HG02938 (cell line): Measurements from ENCODE around the gene GOLIM4.

Experiments
- ATAC-seq: cut with Tn5 transposase; IDR thresholded peaks from one replicate; pipeline ENCODE4 v1.9.1; 2021; ENCODE audit warnings: mild to moderate bottlenecking, moderate library complexity; ENCODE audit not compliant: unreplicated experiment

GOLIM4 gene

GRCh38 chr3:168001244-168001643 lies 94.5 kb downstream of the GOLIM4 start:
- peak; percentile 79 for ATAC-seq

DNA sequence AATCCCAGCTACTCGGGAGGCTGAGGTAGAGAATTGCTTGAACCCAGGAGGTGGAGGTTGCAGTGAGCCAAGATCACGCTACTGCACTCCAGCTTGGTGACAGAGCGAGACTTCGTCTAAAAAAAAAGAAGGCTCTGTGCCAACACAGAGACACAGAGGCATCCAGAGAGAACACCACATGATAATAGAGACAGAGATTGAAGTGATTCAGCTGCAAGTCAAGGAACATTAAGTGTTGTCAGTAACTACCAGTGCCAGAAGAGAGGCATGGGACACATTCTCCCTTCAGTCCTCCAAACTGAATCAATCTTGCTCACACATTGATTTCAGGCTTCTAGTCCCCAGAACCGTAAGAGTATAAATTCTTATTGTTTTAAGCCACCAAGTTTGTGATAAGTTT lies 97.5 kb downstream of the GOLIM4 start:
- ATAC-seq, result no peak

DNA sequence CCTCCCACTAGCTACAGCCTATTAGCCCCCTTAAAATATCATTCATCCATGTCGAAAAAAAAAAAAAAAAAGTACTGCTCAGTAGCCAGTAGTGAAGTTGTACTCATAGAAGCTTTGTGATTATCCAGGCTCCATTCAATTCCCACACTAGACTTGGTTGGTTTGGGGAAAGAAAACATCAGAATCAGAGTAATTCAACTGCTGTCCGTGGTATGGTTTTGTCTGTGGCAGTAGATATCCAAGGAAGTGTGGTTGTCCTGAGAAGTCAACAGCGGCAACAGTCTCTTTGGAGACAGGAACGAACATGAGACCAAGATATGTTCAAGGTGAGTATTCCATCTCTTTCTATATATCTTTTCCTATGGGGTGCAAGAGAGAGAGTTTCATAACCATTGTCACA lies 99.2 kb downstream of the GOLIM4 start:
- ATAC-seq, result no peak

DNA sequence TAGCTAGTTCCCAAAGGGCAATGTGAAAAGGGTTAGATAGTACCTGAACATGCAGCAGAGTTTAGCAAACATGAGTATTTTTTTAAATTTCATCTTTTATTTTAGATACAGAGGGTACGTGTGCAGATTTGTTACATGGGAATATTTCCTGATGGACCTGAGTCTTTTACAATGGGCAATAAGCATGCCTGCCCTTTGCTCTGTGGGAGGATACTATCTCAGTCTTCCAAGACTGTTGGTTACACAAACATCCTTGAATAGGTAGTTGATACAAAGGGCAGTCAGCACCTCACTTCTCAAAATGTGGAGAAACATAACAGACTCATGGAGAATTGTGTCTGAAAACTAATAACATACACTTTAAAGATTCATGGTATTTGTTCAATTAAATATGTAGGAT lies 103.3 kb downstream of the GOLIM4 start:
- no peak for ATAC-seq

DNA sequence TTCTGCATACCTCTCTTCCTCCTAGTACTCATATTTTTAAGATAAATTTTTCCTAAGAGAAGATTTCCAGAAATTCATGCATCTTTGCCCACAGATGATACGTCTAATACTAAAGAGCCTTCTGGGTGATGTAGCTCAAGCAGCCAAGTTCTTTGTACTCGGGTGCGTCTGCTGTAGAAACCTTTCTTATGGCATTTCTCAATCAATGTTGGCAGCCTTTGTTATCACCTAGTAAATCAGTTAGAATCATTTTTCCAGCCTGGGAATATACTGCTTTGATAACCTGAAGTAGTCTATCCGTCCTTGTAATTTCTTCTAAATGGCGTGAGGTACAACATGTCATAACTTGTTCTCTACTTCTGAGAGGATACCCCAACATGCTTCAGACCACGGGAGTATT lies 104.5 kb downstream of the GOLIM4 start:
- no peak for ATAC-seq

DNA sequence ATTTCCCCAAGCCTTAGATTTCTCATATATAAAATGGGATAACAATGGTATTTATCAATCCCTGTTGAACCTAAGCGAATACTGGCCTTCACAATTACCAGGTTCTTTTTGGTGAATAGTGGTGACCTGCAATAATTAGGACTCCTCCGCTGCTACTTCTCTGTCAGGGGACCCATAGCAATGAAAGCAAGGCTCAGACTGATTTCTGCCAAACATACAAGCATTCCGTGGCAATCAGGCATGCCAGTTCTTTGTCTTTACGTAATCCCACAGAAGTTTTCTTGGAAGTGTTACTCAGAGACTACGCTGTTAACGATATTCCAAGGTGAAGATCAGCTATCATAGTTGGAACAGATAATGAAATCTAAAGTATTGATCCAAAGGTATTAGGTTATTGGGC lies 105.7 kb downstream of the GOLIM4 start:
- ATAC-seq, result no peak

DNA sequence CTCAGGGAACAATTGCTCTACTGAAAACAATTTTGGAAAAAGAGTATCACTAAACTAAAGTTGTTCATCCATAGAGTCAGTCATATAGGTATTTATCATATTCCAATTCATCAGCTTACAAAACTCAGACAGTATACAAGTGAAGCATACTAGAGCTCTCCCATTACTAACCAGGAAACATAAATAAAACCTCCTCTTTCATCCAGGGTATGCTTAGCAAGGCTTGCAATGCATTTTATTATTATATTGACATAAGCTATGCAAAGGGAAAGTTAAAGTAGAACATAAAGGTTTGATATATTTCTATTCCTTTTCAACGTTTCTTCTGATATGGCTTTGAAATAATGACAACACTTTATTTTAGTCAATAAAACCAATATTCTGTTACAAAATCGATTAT lies 106.7 kb downstream of the GOLIM4 start:
- no peak for ATAC-seq

- ATAC-seq, result no peak
Observed at GRCh38 chr3:167983583-167983982, 112.1 kb downstream of the GOLIM4 start.

GRCh38 chr3:167978486-167978885 lies 117.2 kb downstream of the GOLIM4 start:
- no peak for ATAC-seq

- no peak for ATAC-seq
Observed at GRCh38 chr3:167978071-167978470, 117.7 kb downstream of the GOLIM4 start.

- no peak for ATAC-seq
Observed at GRCh38 chr3:167976516-167977361, 119.0 kb downstream of the GOLIM4 start.

DNA sequence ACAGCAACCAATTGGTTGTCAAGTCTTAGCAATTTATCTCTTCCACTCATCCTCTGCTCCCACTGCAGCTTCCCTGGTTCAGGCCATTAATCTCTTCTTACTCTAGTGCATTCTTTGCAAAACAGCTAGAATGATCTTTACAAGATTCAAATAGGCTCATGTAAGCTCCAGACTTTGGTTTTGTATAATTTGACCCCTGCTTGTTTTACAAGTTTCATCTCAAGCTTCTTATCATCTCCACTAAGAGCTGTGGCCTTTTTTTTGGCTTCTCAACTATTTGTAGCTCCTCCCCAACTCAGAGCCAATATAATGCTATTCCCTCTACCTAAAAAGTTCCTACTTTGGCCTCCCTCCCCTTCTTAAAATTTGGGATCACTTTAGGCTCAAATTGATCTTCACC lies 121.8 kb downstream of the GOLIM4 start:
- ATAC-seq, result no peak

- ATAC-seq, result no peak
Observed at GRCh38 chr3:167973046-167973445, 122.7 kb downstream of the GOLIM4 start.

- no peak for ATAC-seq
Observed at GRCh38 chr3:167972502-167972901, 123.2 kb downstream of the GOLIM4 start.

GRCh38 chr3:167969548-167969947 lies 126.2 kb downstream of the GOLIM4 start:
- ATAC-seq, result no peak

DNA sequence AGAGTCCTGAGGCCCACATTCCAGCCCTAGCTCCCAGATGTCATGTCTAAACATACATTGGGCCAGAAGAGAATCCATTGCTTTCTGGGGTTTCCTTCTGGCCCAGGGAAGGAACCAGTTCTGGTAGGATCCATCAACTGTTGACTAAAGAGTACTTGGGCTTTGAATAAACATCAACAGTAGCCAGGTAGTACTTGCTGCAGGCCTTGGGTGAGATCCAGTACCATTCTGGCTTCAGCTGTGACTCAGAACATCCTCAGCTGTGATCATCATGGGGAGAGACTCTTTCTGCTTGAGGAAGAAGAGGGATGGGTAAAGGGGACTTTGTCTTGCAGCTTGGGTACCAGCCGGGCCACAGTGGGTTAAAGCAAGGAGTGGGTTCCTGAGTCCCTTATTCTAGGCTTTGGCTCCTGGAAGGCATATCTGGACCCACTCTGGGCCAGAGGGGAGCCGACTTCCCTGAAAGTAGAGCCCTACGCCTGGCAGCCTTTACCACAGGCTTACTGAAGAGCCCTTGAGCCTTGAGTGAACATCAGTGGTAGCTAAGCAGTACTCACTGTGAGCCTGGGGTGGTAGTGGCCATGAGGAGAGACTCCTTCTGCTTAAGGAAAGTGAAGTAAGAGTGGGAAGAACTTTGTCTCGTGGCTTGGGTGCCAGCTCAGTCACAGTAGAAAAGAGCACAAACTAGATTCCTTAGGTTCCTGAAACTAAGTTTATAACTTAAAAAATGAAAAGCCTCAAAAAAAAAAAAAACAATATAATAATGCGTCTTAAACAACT lies 128.3 kb downstream of the GOLIM4 start:
- ATAC-seq, result no peak
